Ovary (tissue), 3 donors: ENCODE measurements around the gene PES1.

Source experiments
- CTCF ChIP-seq, 3 donors: fragments of 450-650 bp in 2 of 3; fragments of 200-600 bp in 1 of 3; IDR thresholded peaks; one replicate each; pipeline versions ENCODE4 v1.5.1 to v1.8.0; 2016 to 2022; ENCODE audit warnings: antibody characterized with exemption in 3 of 3, mild to moderate bottlenecking in 1 of 3
- EP300 ChIP-seq: sonication (generic); formaldehyde crosslinking; IDR thresholded peaks from one replicate; pipeline ENCODE4 v1.6.1; 2017; ENCODE audit warnings: antibody characterized with exemption
- POLR2A ChIP-seq: fragments of 450-650 bp; IDR thresholded peaks from one replicate; pipeline ENCODE4 v1.6.1; 2017; ENCODE audit warnings: antibody characterized with exemption, mild to moderate bottlenecking, moderate library complexity
- donor health status: DM: no; HTN: no; CAD: no.

GRCh38 chr22:30557243-30557642 is 34.5 kb downstream of the PES1 start:
- no peak for TF ChIP-seq CTCF (IDR thresholded peaks at IDR 0.05)
- TF ChIP-seq POLR2A: no peak
- no peak for TF ChIP-seq EP300
